GM23338 (cell line): ENCODE results near the gene GPR6. TPM values are rescaled to one million over a fixed set of nuclear protein-coding genes. Genes with fewer than 3 reads are reported as not detected.

Source experiments
- ATAC-seq: fragments of 200-7000 bp; cut with Tn5 transposase; 3 replicates; pipeline ENCODE4 v1.9.1; 2020
- DNase-seq: peaks from one replicate; pipeline ENCODE4 v3.0.0-alpha.2; 2015; ENCODE audit warnings: low spot score
- H2AFZ ChIP-seq: fragments of 200-600 bp; sonication (generic); 2 replicates; pipeline ENCODE4 v1.8.0; 2016; ENCODE audit warnings: antibody characterized with exemption, mild to moderate bottlenecking, moderate library complexity
- H3F3A ChIP-seq: fragments of 200-600 bp; sonication (generic); replicated peaks from 2 replicates; pipeline ENCODE4 v1.8.0; 2017; ENCODE audit warnings: antibody characterized with exemption, mixed run types, low read depth
- H3K27ac ChIP-seq: fragments of 200-600 bp; sonication (generic); 2 replicates; pipeline ENCODE4 v1.6.1; 2016; ENCODE audit warnings: low read depth
- H3K27me3 ChIP-seq: fragments of 200-600 bp; sonication (generic); 2 replicates; pipeline ENCODE4 v1.8.0; 2016; ENCODE audit warnings: mild to moderate bottlenecking, mixed run types, moderate library complexity; ENCODE audit not compliant: insufficient read depth
- H3K36me3 ChIP-seq: fragments of 200-600 bp; sonication (generic); 2 replicates; pipeline ENCODE4 v1.8.0; 2016; ENCODE audit warnings: mild to moderate bottlenecking; ENCODE audit not compliant: insufficient read depth
- H3K4me1 ChIP-seq: fragments of 200-600 bp; sonication (generic); 2 replicates; pipeline ENCODE4 v1.8.0; 2016; ENCODE audit warnings: mild to moderate bottlenecking, moderate library complexity; ENCODE audit not compliant: insufficient read depth
- H3K4me2 ChIP-seq: fragments of 200-600 bp; sonication (generic); 2 replicates; pipeline ENCODE4 v1.7.1; 2017; ENCODE audit warnings: mixed run types
- H3K4me3 ChIP-seq: fragments of 200-600 bp; sonication (generic); 2 replicates; pipeline ENCODE4 v1.6.1; 2016; ENCODE audit warnings: mixed run types
- H3K79me2 ChIP-seq: fragments of 200-600 bp; sonication (generic); replicated peaks from 2 replicates; pipeline ENCODE4 v1.8.0; 2017; ENCODE audit warnings: mild to moderate bottlenecking; ENCODE audit not compliant: insufficient read depth
- H3K9me2 ChIP-seq: fragments of 200-600 bp; sonication (generic); 2 replicates; pipeline ENCODE4 v1.8.0; 2017; ENCODE audit not compliant: insufficient read depth
- H4K20me1 ChIP-seq: fragments of 200-600 bp; sonication (generic); replicated peaks from 2 replicates; pipeline ENCODE4 v1.8.0; 2017; ENCODE audit warnings: mild to moderate bottlenecking; ENCODE audit not compliant: insufficient read depth
- H3K27ac Mint-ChIP-seq: 2 replicates; pipeline ENCODE4 v1.8.0; 2020; ENCODE audit warnings: inconsistent platforms, mild to moderate bottlenecking, moderate library complexity, mixed read lengths
- H3K27me3 Mint-ChIP-seq: 3 replicates; pipeline ENCODE4 v1.8.0; 2022; ENCODE audit warnings: low read depth, mild to moderate bottlenecking, moderate library complexity, mixed read lengths, inconsistent platforms; ENCODE audit not compliant: insufficient read depth, poor library complexity
- H3K36me3 Mint-ChIP-seq: 3 replicates; pipeline ENCODE4 v1.8.0; 2021; ENCODE audit warnings: low read depth, mild to moderate bottlenecking, inconsistent platforms, moderate library complexity, mixed read lengths
- H3K4me1 Mint-ChIP-seq: 3 replicates; pipeline ENCODE4 v1.8.0; 2020; ENCODE audit warnings: mild to moderate bottlenecking, inconsistent platforms, mixed read lengths
- H3K4me3 Mint-ChIP-seq: 3 replicates; pipeline ENCODE4 v1.8.0; 2021; ENCODE audit warnings: moderate library complexity, mild to moderate bottlenecking, inconsistent platforms, mixed read lengths
- H3K9me3 Mint-ChIP-seq: 3 replicates; pipeline ENCODE4 v1.8.0; 2020; ENCODE audit warnings: moderate library complexity, mild to moderate bottlenecking, inconsistent platforms, mixed read lengths
- CREB1 ChIP-seq: fragments of 250-450 bp; sonication (Bioruptor Pico); IDR thresholded peaks from 2 replicates; pipeline ENCODE4 v1.5.0; 2020; ENCODE audit warnings: low read depth, mild to moderate bottlenecking, moderate library complexity
- CTCF ChIP-seq, 2 experiments: fragments of 200-600 bp in 1 of 2; sonication (generic) in 1 of 2; conservative IDR thresholded peaks; 2 replicates each; pipeline versions ENCODE4 v1.5.1 to v1.6.1; 2016 to 2017; ENCODE audit warnings: antibody characterized with exemption in 2 of 2, low read depth in 2 of 2, mild to moderate bottlenecking in 2 of 2, moderate library complexity in 1 of 2
- ETS1 ChIP-seq: IDR thresholded peaks from 2 replicates; pipeline ENCODE4 v1.6.1; 2016; ENCODE audit warnings: antibody characterized with exemption
- EZH2 ChIP-seq: fragments of 200-600 bp; sonication (generic); IDR thresholded peaks from one replicate; pipeline ENCODE4 v1.8.0; 2017; ENCODE audit warnings: antibody characterized with exemption, mild to moderate bottlenecking, low read depth; ENCODE audit not compliant: unreplicated experiment
- EZH2phosphoT487 ChIP-seq: fragments of 200-600 bp; sonication (generic); IDR thresholded peaks from one replicate; pipeline ENCODE4 v1.8.1; 2018; ENCODE audit warnings: antibody characterized with exemption; ENCODE audit not compliant: unreplicated experiment
- JUNB ChIP-seq: IDR thresholded peaks from one replicate; pipeline ENCODE4 v1.6.1; 2016; ENCODE audit warnings: antibody characterized with exemption; ENCODE audit not compliant: unreplicated experiment
- NANOG ChIP-seq: IDR thresholded peaks from 2 replicates; pipeline ENCODE4 v1.6.1; 2016; ENCODE audit warnings: antibody characterized with exemption, borderline replicate concordance
- POLR2AphosphoS5 ChIP-seq: IDR thresholded peaks from 2 replicates; pipeline ENCODE4 v1.6.1; 2016; ENCODE audit warnings: antibody characterized with exemption, low read depth
- STAT1 ChIP-seq: IDR thresholded peaks from one replicate; pipeline ENCODE4 v1.6.1; 2016; ENCODE audit warnings: antibody characterized with exemption; ENCODE audit not compliant: unreplicated experiment
- ZNF114 ChIP-seq: fragments of 250-450 bp; sonication (Bioruptor Pico); IDR thresholded peaks from 2 replicates; pipeline ENCODE4 v1.5.0; 2020; ENCODE audit warnings: mild to moderate bottlenecking, moderate library complexity
- ZNF331 ChIP-seq: fragments of 250-450 bp; sonication (Bioruptor Pico); IDR thresholded peaks from 2 replicates; pipeline ENCODE4 v1.5.0; 2020; ENCODE audit warnings: low read depth, mild to moderate bottlenecking, moderate library complexity
- ZNF462 ChIP-seq: fragments of 250-450 bp; sonication (Bioruptor Pico); IDR thresholded peaks from 2 replicates; pipeline ENCODE4 v1.5.0; 2020; ENCODE audit warnings: mild to moderate bottlenecking, moderate library complexity
- polyA plus RNA-seq: library from polyadenylated mRNA; unstranded; fragments of >200 nt; fragmentation: Nextera tagmentation; extraction: Ambion mirVana; gene quantifications from 2 replicates; pipeline ENCODE4 v1.2.1, GENCODE V29; 2016
- total RNA-seq: library from RNA; depleted of rRNA; stranded (reverse); fragments of >200 nt; shearing (Covaris generic); gene quantifications from 2 replicates; pipeline ENCODE4 v1.2.3, GENCODE V29; 2014
- TF ChIP-seq, protein P1 (sequence below): IDR thresholded peaks from one replicate; pipeline ENCODE4 v1.6.1; 2018; ENCODE audit warnings: antibody characterized with exemption; ENCODE audit not compliant: unreplicated experiment

GPR6 gene
- total and polyA plus RNA-seq, 2 experiments from 2014 or later = 0.49 TPM; not detected in 1

DNA sequence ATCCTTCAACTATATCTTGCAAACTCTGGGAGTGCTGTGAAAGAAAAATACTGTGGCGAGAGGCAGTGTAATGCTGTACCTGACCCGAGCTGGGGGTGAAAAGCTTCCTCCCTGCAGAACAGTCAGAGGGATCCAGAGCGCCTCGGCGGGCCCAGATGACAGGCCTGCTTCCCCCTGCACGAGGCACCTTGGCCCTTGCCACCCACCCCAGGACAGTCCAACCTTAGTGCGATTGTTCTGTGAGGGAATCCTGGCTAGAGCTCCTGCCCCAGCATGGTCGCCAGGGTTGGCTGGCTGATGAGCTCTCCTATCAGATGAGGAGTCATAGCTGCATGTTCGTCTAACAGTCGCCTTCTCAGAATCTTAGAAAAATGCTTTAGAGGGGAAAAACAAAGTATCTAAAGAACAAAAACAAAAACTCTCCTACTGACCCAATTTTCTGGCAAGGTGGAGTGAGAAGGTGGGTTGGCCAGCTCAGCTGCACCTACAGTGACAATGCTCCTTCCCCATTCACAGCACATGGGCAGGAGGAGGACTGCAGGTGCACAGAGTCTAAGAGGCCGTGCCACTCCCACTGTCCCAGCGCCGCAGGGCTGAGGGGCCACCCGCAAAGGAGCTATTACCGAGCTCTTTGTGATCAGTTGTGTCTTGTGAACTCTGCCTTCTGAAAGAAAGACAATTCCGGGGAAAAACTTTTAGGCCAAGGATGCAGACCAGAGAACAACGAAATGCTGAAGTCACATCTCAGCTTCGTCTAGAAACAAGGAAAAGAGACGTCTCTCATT, 28.6 kb upstream of the GPR6 start:
- DNase-seq (no peak), ATAC-seq (no peak)
- H3K27me3 ChIP-seq = no peaks in the 10 kb centered on the region
- 0 out of 2 replicates have a peak, but pooled peaks cover 3% of the 10 kb centered on the region for H3K9me2 ChIP-seq
- no peaks in the 10 kb centered on the region for H3K36me3 ChIP-seq
- H3K36me3 Mint-ChIP-seq = peaks cover 17% of the 10 kb centered on the region
- H3K9me3 Mint-ChIP-seq = peaks cover 21% of the 10 kb centered on the region
- H2AFZ ChIP-seq = no peak overlapping the region
- no peak overlapping the region for H3K27ac Mint-ChIP-seq
- H3K4me1 Mint-ChIP-seq = peaks cover 33% of the 10 kb centered on the region
- H3K79me2 ChIP-seq = no peaks in the 10 kb centered on the region
- no peaks in the 10 kb centered on the region for H4K20me1 ChIP-seq
- no peak overlapping the region for H3K4me3 ChIP-seq
- H3F3A ChIP-seq = no peaks in the 10 kb centered on the region
- peaks cover 3% of the 10 kb centered on the region for H3K27me3 Mint-ChIP-seq
- no peak overlapping the region for H3K27ac ChIP-seq
- H3K4me1 ChIP-seq = peaks cover 10% of the 10 kb centered on the region
- no peak for TF ChIP-seq EZH2phosphoT487
- TF ChIP-seq POLR2AphosphoS5 = no peak
- TF ChIP-seq CREB1 (CRISPR knock-in tag) = no peak
- TF ChIP-seq JUNB = no peak
- TF ChIP-seq, protein P1, sequence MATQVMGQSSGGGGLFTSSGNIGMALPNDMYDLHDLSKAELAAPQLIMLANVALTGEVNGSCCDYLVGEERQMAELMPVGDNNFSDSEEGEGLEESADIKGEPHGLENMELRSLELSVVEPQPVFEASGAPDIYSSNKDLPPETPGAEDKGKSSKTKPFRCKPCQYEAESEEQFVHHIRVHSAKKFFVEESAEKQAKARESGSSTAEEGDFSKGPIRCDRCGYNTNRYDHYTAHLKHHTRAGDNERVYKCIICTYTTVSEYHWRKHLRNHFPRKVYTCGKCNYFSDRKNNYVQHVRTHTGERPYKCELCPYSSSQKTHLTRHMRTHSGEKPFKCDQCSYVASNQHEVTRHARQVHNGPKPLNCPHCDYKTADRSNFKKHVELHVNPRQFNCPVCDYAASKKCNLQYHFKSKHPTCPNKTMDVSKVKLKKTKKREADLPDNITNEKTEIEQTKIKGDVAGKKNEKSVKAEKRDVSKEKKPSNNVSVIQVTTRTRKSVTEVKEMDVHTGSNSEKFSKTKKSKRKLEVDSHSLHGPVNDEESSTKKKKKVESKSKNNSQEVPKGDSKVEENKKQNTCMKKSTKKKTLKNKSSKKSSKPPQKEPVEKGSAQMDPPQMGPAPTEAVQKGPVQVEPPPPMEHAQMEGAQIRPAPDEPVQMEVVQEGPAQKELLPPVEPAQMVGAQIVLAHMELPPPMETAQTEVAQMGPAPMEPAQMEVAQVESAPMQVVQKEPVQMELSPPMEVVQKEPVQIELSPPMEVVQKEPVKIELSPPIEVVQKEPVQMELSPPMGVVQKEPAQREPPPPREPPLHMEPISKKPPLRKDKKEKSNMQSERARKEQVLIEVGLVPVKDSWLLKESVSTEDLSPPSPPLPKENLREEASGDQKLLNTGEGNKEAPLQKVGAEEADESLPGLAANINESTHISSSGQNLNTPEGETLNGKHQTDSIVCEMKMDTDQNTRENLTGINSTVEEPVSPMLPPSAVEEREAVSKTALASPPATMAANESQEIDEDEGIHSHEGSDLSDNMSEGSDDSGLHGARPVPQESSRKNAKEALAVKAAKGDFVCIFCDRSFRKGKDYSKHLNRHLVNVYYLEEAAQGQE = no peak
- no peak for TF ChIP-seq ZNF114 (CRISPR knock-in tag)
- TF ChIP-seq NANOG = no peak
- TF ChIP-seq STAT1 = no peak
- TF ChIP-seq ZNF462 (CRISPR knock-in tag) = no peak
- no peak for TF ChIP-seq ETS1
- no peak for TF ChIP-seq CTCF (conservative IDR thresholded peaks at IDR 0.05; ENCODE audit: low read depth in 2 of 2)
- TF ChIP-seq ZNF331 (CRISPR knock-in tag) = no peak
- no peak for TF ChIP-seq EZH2
- H3K4me3 Mint-ChIP-seq = no peak overlapping the region
- no peak overlapping the region for H3K4me2 ChIP-seq
